ENCODE data around the gene TRAM1L1.

The TRAM1L1 gene

GRCh38 chr4:117068120-117068519 lies 17.3 kb downstream of the TRAM1L1 start:
- no peak overlapping the region for H3K4me3 ChIP-seq (replicated peaks; ENCODE audit: low read depth, low read length)
- DNase-seq (ENCODE audit: extremely low read depth, low read depth) = no peak
- no peak for TF ChIP-seq CTCF (IDR thresholded peaks at IDR 0.05; ENCODE audit: low read depth, low read length, missing control alignments)

GRCh38 chr4:117063961-117064696 lies 21.2 kb downstream of the TRAM1L1 start:
- no peak for TF ChIP-seq CTCF (IDR thresholded peaks at IDR 0.05; ENCODE audit: low read depth, low read length, missing control alignments)
- no peak for DNase-seq (ENCODE audit: extremely low read depth, low read depth)
- no peak overlapping the region for H3K4me3 ChIP-seq (replicated peaks; ENCODE audit: low read depth, low read length)

GRCh38 chr4:117042962-117043361 lies 42.4 kb downstream of the TRAM1L1 start:
- no peak overlapping the region for H3K4me3 ChIP-seq (replicated peaks; ENCODE audit: low read depth, low read length)
- DNase-seq (ENCODE audit: extremely low read depth, low read depth) = no peak
- TF ChIP-seq CTCF (IDR thresholded peaks at IDR 0.05; ENCODE audit: low read depth, low read length, missing control alignments) = no peak
